HFF-Myc (cell line): ENCODE results near the gene STK40.

Experiments used
- DNase-seq: peaks from one replicate; pipeline ENCODE4 v3.0.0-alpha.2; 2011; ENCODE audit warnings: low read depth; ENCODE audit errors: extremely low read depth
- H3K4me3 ChIP-seq: replicated peaks from 2 replicates; pipeline ENCODE4 v1.5.1; 2011; ENCODE audit warnings: low read depth, mild to moderate bottlenecking, control low read depth, low read length
- CTCF ChIP-seq: IDR thresholded peaks from 2 replicates; pipeline ENCODE4 v1.5.1; 2012; ENCODE audit warnings: mild to moderate bottlenecking, low read depth, low read length, control low read depth; ENCODE audit errors: missing control alignments

The STK40 gene

GRCh38 chr1:36420409-36420808 lies 34.7 kb upstream of the STK40 start:
- no peak for TF ChIP-seq CTCF
- no peak for DNase-seq
- no peak overlapping the region for H3K4me3 ChIP-seq

GRCh38 chr1:36419569-36419968 lies 33.8 kb upstream of the STK40 start:
- TF ChIP-seq CTCF, result no peak
- no peak for DNase-seq
- H3K4me3 ChIP-seq, result no peak overlapping the region

- H3K4me3 ChIP-seq, result no peak overlapping the region
- no peak for TF ChIP-seq CTCF
- no peak for DNase-seq
Measured at GRCh38 chr1:36419140-36419539, 33.4 kb upstream of the STK40 start.

- no peak for DNase-seq
- no peak for TF ChIP-seq CTCF
- no peak overlapping the region for H3K4me3 ChIP-seq
Measured at GRCh38 chr1:36417931-36418330, 32.2 kb upstream of the STK40 start.

GRCh38 chr1:36415661-36416326 lies 30.1 kb upstream of the STK40 start:
- no peak overlapping the region for H3K4me3 ChIP-seq
- no peak for TF ChIP-seq CTCF
- no peak for DNase-seq

GRCh38 chr1:36414384-36414783 lies 28.7 kb upstream of the STK40 start:
- no peak for TF ChIP-seq CTCF
- no peak for DNase-seq
- H3K4me3 ChIP-seq, result no peak overlapping the region
